Heart right ventricle (tissue), 16 donors: ENCODE data around the gene CDKL1. TPM values are rescaled to one million over a fixed set of nuclear protein-coding genes. Genes with fewer than 3 reads are reported as not detected.

ENCODE experiments used
- ATAC-seq, 8 donors: fragments of 200-7000 bp; cut with Tn5 transposase; one replicate each; pipeline ENCODE4 v1.9.1; 2020; ENCODE audit warnings: mild to moderate bottlenecking in 8 of 8, moderate library complexity in 8 of 8, moderate number of reproducible peaks in 1 of 8
- DNase-seq, 2 donors: peaks; one replicate each; pipeline ENCODE4 v3.0.0-alpha.2; 2020
- H3K27ac ChIP-seq, 10 donors: fragments of 200-600 bp; sonication (generic) in 2 of 10; one replicate each; pipeline versions ENCODE4 v1.5.0 to v1.8.0; 2020 to 2022; ENCODE audit warnings: mild to moderate bottlenecking in 3 of 10
- H3K27me3 ChIP-seq, 7 donors: fragments of 200-600 bp; one replicate each; pipeline ENCODE4 v1.8.0; 2021 to 2022; ENCODE audit warnings: mild to moderate bottlenecking in 2 of 7
- H3K36me3 ChIP-seq, 9 donors: fragments of 200-600 bp; sonication (generic) in 1 of 9; one replicate each; pipeline versions ENCODE4 v1.5.0 to v1.8.0; 2020 to 2022; ENCODE audit warnings: mild to moderate bottlenecking in 2 of 9
- H3K4me1 ChIP-seq, 9 donors: fragments of 200-600 bp; sonication (generic) in 1 of 9; one replicate each; pipeline versions ENCODE4 v1.5.0 to v1.8.0; 2020 to 2022; ENCODE audit warnings: mild to moderate bottlenecking in 4 of 9
- H3K4me3 ChIP-seq, 10 donors: fragments of 200-600 bp; sonication (generic) in 2 of 10; one replicate each; pipeline versions ENCODE4 v1.5.0 to v1.8.0; 2020 to 2022; ENCODE audit warnings: mild to moderate bottlenecking in 7 of 10, moderate library complexity in 2 of 10
- H3K9me3 ChIP-seq, 11 donors: fragments of 200-600 bp in 10 of 11; sonication (generic) in 2 of 11; one replicate each; pipeline versions ENCODE4 v1.5.0 to v1.8.0; 2013 to 2022; ENCODE audit warnings: mild to moderate bottlenecking in 2 of 11, control low read depth in 1 of 11, moderate library complexity in 1 of 11
- CTCF ChIP-seq, 9 donors: fragments of 200-600 bp; sonication (generic) in 2 of 9; IDR thresholded peaks; one replicate each; pipeline versions ENCODE4 v1.5.0 to v1.8.0; 2021 to 2022; ENCODE audit warnings: antibody characterized with exemption in 9 of 9, mild to moderate bottlenecking in 5 of 9, moderate library complexity in 1 of 9
- WGBS, 2 donors: extraction: QIAGEN DNeasy Blood & Tissue Kit; methylation state at CpG; one replicate each; pipeline ENCODE4 v1.1.7; 2013; ENCODE audit warnings: inconsistent platforms in 1 of 2; 5-methylcytosine and 5-hydroxymethylcytosine counted together
- intact Hi-C, 10 donors: fragments of 100-400 bp; cut with DNase I; formaldehyde crosslinking; loops; one replicate each; pipeline versions ENCODE4 v1.11.1 to v1.14.2; 2022
- polyA plus RNA-seq, 2 donors: library from polyadenylated mRNA; stranded (reverse); fragments of 200-250 nt; gene quantifications; one replicate each; pipeline ENCODE4 v1.2.3, GENCODE V29; 2013
- total RNA-seq, 10 donors: library from RNA; stranded (reverse); fragmentation: NEBNext Ultra II Directional in 3 of 10; extraction: Animal tissue kit (Norgen Biotek cat#: 25700) in 3 of 10; gene quantifications; one replicate each; pipeline versions ENCODE4 v1.2.1 to v1.2.4, GENCODE V29; 2021 to 2023
- donor health status: Arrhythmogenic right ventricular cardiomyopathy.
- donor health status: ischemic (EF 13 %, LVEDD 7.1; RV severe dilation, severe dysfunction).
- donor health status: healthy with polysubstance abuse.
- donor health status: DM: no; HTN: yes; CAD: no.
- donor health status: DM: no; HTN: no; CAD: no.
- donor health status: ischemic (EF 25% LVEDD 6.9; RV normal size, moderate dysfunction).
- donor health status: ischemic (EF 25% LVEDD 5.7; RV mildly dilated, moderate dysfunction).
- donor health status: healthy.
- donor health status: DM: yes; HTN: yes; CAD: no.
- donor health status: Ischemic cardiomyopathy.
- donor health status: ischemic (EF 35%, LVEDD 5.7; RV mildly dilated, moderate dysfunction).
- donor health status: nonischemic (EF 11% LVEDD 7.7; RV severe dilation, severe dysfunction).
- donor health status: DM: yes; HTN: yes; CAD: no.
- donor health status: PGD.
- donor health status: ischemic (EF 29% LVEDD 5.4; RV normal size, mild dysfunction).
- donor health status: nonischemic (EF 23%, LVEDD 6.1; RV moderate dilation, normal function).

The CDKL1 gene
- total and polyA plus RNA-seq, 12 donors, result 0.71 to 6.0 (median 2.1) TPM

GRCh38 chr14:50348933-50349332, 47.7 kb downstream of the CDKL1 start:
- no peak for TF ChIP-seq CTCF (IDR thresholded peaks at IDR 0.05)
- H3K27ac ChIP-seq, result peak overlapping the region in 1 of 10 donors; percentile 22
- H3K36me3 ChIP-seq, result no peaks in the 10 kb centered on the region
- no peaks in the 10 kb centered on the region for H3K9me3 ChIP-seq
- no peak overlapping the region for H3K4me3 ChIP-seq
- DNase-seq (no peak), ATAC-seq (no peak)
- peaks cover 0 to 31% (median 17%) of the 10 kb centered on the region in 9 donors for H3K4me1 ChIP-seq
- H3K27me3 ChIP-seq, result no peaks in the 10 kb centered on the region
- intact Hi-C loops, result loop anchor here in 1 of 10 donors (5.0 kb wide), 1 partner anchor 48 kb away; the partner anchor contains the start of gene CDKL1

GRCh38 chr14:50347521-50347920, 49.2 kb downstream of the CDKL1 start:
- intact Hi-C loops, result loop anchor here in 1 of 10 donors (5.0 kb wide), 1 partner anchor 50 kb away; the partner anchor contains the start of gene CDKL1
- DNase-seq (no peak), ATAC-seq (peak in 1 of 8 donors; percentile 51)
- Histone ChIP-seq H3K4me1 (peaks cover 4 to 45% (median 31%) of the 10 kb centered on the region in 9 donors), H3K36me3 (no peaks in the 10 kb centered on the region), H3K27ac (peak overlapping the region in 2 of 10 donors; percentile 38 to 57), H3K4me3 (no peak overlapping the region), H3K9me3 (no peaks in the 10 kb centered on the region), H3K27me3 (no peaks in the 10 kb centered on the region)
- 97 to 100% methylated on average over 1 of the region's 1 CpG for WGBS, 2 donors
- no peak for TF ChIP-seq CTCF (IDR thresholded peaks at IDR 0.05)

- H3K4me1 ChIP-seq, result peaks cover 4 to 56% (median 42%) of the 10 kb centered on the region in 9 donors
- peak in 2 of 8 donors; percentile 33 to 35 for ATAC-seq
- intact Hi-C loops, result loop anchor here in 1 of 10 donors (5.0 kb wide), 1 partner anchor 51 kb away; the partner anchor contains the start of gene CDKL1
Measured at GRCh38 chr14:50345846-50346422, 50.7 kb downstream of the CDKL1 start.

More at GRCh38 chr14:50345846-50346422, 50.7 kb downstream of the CDKL1 start:
- Histone ChIP-seq H3K9me3 (no peaks in the 10 kb centered on the region), H3K36me3 (peaks cover 0 to 1% (median 0%) of the 10 kb centered on the region in 9 donors), H3K27ac (peak overlapping the region in 4 of 10 donors; percentile 25 to 40 (median 33)), H3K4me3 (no peak overlapping the region), H3K27me3 (no peaks in the 10 kb centered on the region)
- 54% methylated on average over 6 of the region's 6 CpGs for WGBS, 2 donors
- DNase-seq, result no peak
- no peak for TF ChIP-seq CTCF (IDR thresholded peaks at IDR 0.05)
